BLaER1 treated with 17β-estradiol and CSF1 and Interleukin-3, amounts not matched to agents 10 nM and 100 nM (cell line): Measurements from ENCODE around the gene SPAG17.

Source experiments
- H3K27ac ChIP-seq, 11 experiments: shearing (Covaris generic); formaldehyde crosslinking; 2 replicates each; pipeline ENCODE4 v1.8.1; 2022
- H3K27me3 ChIP-seq, 11 experiments: shearing (Covaris generic); formaldehyde crosslinking; 2 replicates each; pipeline ENCODE4 v1.8.1; 2022
- H3K36me3 ChIP-seq, 11 experiments: shearing (Covaris generic); formaldehyde crosslinking; 2 replicates each; pipeline ENCODE4 v1.8.1; 2022
- H3K4me1 ChIP-seq, 10 experiments: shearing (Covaris generic); formaldehyde crosslinking; 2 replicates each; pipeline ENCODE4 v1.8.1; 2022
- H3K4me2 ChIP-seq, 11 experiments: shearing (Covaris generic); formaldehyde crosslinking; 2 replicates each; pipeline ENCODE4 v1.8.1; 2022
- H3K4me3 ChIP-seq, 10 experiments: shearing (Covaris generic); formaldehyde crosslinking; 2 replicates each; pipeline ENCODE4 v1.8.1; 2022
- H3K9ac ChIP-seq, 11 experiments: shearing (Covaris generic); formaldehyde crosslinking; 2 replicates each; pipeline ENCODE4 v1.8.1; 2022
- H3K9me3 ChIP-seq, 11 experiments: shearing (Covaris generic); formaldehyde crosslinking; replicated peaks in 1 of 11; 2 replicates each; pipeline ENCODE4 v1.8.1; 2022
- H4K20me1 ChIP-seq, 11 experiments: shearing (Covaris generic); formaldehyde crosslinking; 2 replicates each; pipeline ENCODE4 v1.8.1; 2022
- Cebpa-rat ChIP-seq, 11 experiments: shearing (Covaris generic); IDR thresholded peaks; 2 replicates each; pipeline ENCODE4 v1.8.1; 2022

The SPAG17 gene

GRCh38 chr1:117967477-117967876 is 217.6 kb downstream of the SPAG17 start:
- TF ChIP-seq Cebpa-rat (IDR thresholded peaks at IDR 0.05), result no peak
- no peaks in the 10 kb centered on the region for H3K4me1 ChIP-seq
- no peaks in the 10 kb centered on the region for H3K9me3 ChIP-seq
- H3K4me2 ChIP-seq, result no peak overlapping the region
- no peak overlapping the region for H3K4me3 ChIP-seq
- H3K27me3 ChIP-seq, result no peaks in the 10 kb centered on the region
- H4K20me1 ChIP-seq, result no peaks in the 10 kb centered on the region
- H3K27ac ChIP-seq, result no peak overlapping the region
- no peak overlapping the region for H3K9ac ChIP-seq
- H3K36me3 ChIP-seq, result peaks cover 4 to 32% (median 15%) of the 10 kb centered on the region in 11 experiments; a peak in 15 of 22 replicates

- Histone ChIP-seq H3K27ac (no peak overlapping the region), H3K36me3 (peaks cover 28 to 63% (median 45%) of the 10 kb centered on the region in 11 experiments), H3K4me3 (no peak overlapping the region), H3K4me1 (no peaks in the 10 kb centered on the region), H3K27me3 (no peaks in the 10 kb centered on the region), H3K9me3 (no peaks in the 10 kb centered on the region), H3K4me2 (no peak overlapping the region), H4K20me1 (no peaks in the 10 kb centered on the region), H3K9ac (no peak overlapping the region)
- no peak for TF ChIP-seq Cebpa-rat (IDR thresholded peaks at IDR 0.05)
Measured at GRCh38 chr1:117964290-117965038, 220.6 kb downstream of the SPAG17 start.

- Histone ChIP-seq H4K20me1 (0 out of 22 replicates have a peak, but pooled peaks cover 0 to 6% (median 0%) of the 10 kb centered on the region in 11 experiments), H3K4me1 (no peaks in the 10 kb centered on the region), H3K27ac (no peak overlapping the region), H3K36me3 (peaks cover 79 to 100% (median 94%) of the 10 kb centered on the region in 11 experiments), H3K4me2 (no peak overlapping the region), H3K27me3 (no peaks in the 10 kb centered on the region), H3K9ac (no peak overlapping the region), H3K9me3 (no peaks in the 10 kb centered on the region), H3K4me3 (no peak overlapping the region)
- no peak for TF ChIP-seq Cebpa-rat (IDR thresholded peaks at IDR 0.05)
Measured at GRCh38 chr1:117959364-117959763, 225.7 kb downstream of the SPAG17 start.

GRCh38 chr1:117952386-117952785 is 232.6 kb downstream of the SPAG17 start:
- H3K9ac ChIP-seq, result no peak overlapping the region
- H3K27ac ChIP-seq, result no peak overlapping the region
- H3K36me3 ChIP-seq, result peaks cover 94 to 100% (median 99%) of the 10 kb centered on the region in 11 experiments
- H4K20me1 ChIP-seq, result peaks cover 0 to 15% (median 0%) of the 10 kb centered on the region in 11 experiments; a peak in 2 of 22 replicates
- no peaks in the 10 kb centered on the region for H3K4me1 ChIP-seq
- TF ChIP-seq Cebpa-rat (IDR thresholded peaks at IDR 0.05), result no peak
- H3K4me3 ChIP-seq, result no peak overlapping the region
- H3K4me2 ChIP-seq, result no peak overlapping the region
- no peaks in the 10 kb centered on the region for H3K9me3 ChIP-seq
- no peaks in the 10 kb centered on the region for H3K27me3 ChIP-seq

- H3K4me1 ChIP-seq, result no peaks in the 10 kb centered on the region
- H3K36me3 ChIP-seq, result peaks cover 99 to 100% (median 100%) of the 10 kb centered on the region in 11 experiments
- H3K9ac ChIP-seq, result no peak overlapping the region
- peaks cover 0 to 32% (median 7%) of the 10 kb centered on the region in 11 experiments; a peak in 7 of 22 replicates for H4K20me1 ChIP-seq
- no peak overlapping the region for H3K4me2 ChIP-seq
- H3K27me3 ChIP-seq, result no peaks in the 10 kb centered on the region
- H3K9me3 ChIP-seq, result no peaks in the 10 kb centered on the region
- no peak overlapping the region for H3K4me3 ChIP-seq
- no peak for TF ChIP-seq Cebpa-rat (IDR thresholded peaks at IDR 0.05)
- no peak overlapping the region for H3K27ac ChIP-seq
Measured at GRCh38 chr1:117942293-117942692, 242.7 kb downstream of the SPAG17 start.

GRCh38 chr1:117933769-117934168 is 251.3 kb downstream of the SPAG17 start:
- no peaks in the 10 kb centered on the region for H3K9me3 ChIP-seq
- H3K4me2 ChIP-seq, result peak overlapping the region in 3 of 11 experiments; percentile 13 to 23 (median 19); a peak in 2 of 22 replicates
- peaks cover 37 to 70% (median 53%) of the 10 kb centered on the region in 11 experiments for H3K36me3 ChIP-seq

DNA sequence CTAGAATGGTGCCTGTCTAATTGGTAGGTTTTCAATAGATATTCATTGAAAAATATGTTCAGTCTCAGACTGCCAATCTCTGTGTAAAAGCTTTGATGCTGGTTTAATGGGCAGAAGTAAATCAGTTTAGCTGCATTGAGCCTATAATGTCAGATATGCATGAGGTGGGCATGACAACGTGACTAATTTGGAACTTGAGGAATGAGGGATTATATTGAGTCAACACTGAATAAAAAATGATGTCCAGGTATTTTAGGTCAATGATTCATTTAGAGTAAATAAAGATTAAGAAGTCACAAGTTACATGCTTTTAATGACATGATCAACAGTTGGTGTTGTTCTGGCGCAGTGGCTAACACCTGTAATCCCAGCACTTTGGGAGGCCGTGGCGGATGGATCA is 252.5 kb downstream of the SPAG17 start:
- H3K9me3 ChIP-seq, result no peaks in the 10 kb centered on the region
- no peak overlapping the region for H3K9ac ChIP-seq
- H4K20me1 ChIP-seq, result peaks cover 9 to 73% (median 52%) of the 10 kb centered on the region in 11 experiments; a peak in 19 of 22 replicates
- no peak for TF ChIP-seq Cebpa-rat (IDR thresholded peaks at IDR 0.05)
- no peak overlapping the region for H3K4me3 ChIP-seq
- no peak overlapping the region for H3K27ac ChIP-seq
- H3K27me3 ChIP-seq, result no peaks in the 10 kb centered on the region
- peak overlapping the region in 10 of 11 experiments; percentile 80 to 93 (median 90); a peak in 18 of 22 replicates for H3K4me2 ChIP-seq
- H3K4me1 ChIP-seq, result peaks cover 26 to 47% (median 38%) of the 10 kb centered on the region in 10 experiments
- peaks cover 25 to 58% (median 41%) of the 10 kb centered on the region in 11 experiments for H3K36me3 ChIP-seq

More at GRCh38 chr1:117933769-117934168, 251.3 kb downstream of the SPAG17 start:
- H3K27ac ChIP-seq, result no peak overlapping the region
- peaks cover 0 to 75% (median 46%) of the 10 kb centered on the region in 11 experiments; a peak in 18 of 22 replicates for H4K20me1 ChIP-seq
- no peaks in the 10 kb centered on the region for H3K27me3 ChIP-seq
- no peak for TF ChIP-seq Cebpa-rat (IDR thresholded peaks at IDR 0.05)
- H3K4me3 ChIP-seq, result no peak overlapping the region
- H3K9ac ChIP-seq, result no peak overlapping the region
- H3K4me1 ChIP-seq, result peaks cover 18 to 35% (median 28%) of the 10 kb centered on the region in 10 experiments

DNA sequence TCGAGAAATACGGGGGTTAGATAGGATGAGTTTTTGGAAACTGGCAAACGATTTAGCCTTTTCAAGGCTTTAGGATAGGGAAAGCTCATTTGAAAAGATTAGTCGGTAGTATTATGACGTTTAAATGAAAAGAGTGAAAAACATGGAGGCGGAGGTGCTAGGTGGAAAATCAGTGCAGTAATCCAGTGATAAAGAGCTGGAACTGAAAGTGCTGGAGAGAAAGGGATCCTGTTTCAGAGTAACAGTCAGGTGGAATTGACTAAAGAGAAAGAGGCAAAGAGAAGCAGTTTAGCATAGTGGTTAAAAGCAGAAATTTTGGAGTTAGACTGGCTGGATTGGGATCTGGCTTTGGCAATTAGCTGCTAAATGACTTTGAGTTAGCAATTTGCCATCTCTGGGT is 254.5 kb downstream of the SPAG17 start:
- peaks cover 19 to 76% (median 43%) of the 10 kb centered on the region in 11 experiments; a peak in 20 of 22 replicates for H4K20me1 ChIP-seq
- no peaks in the 10 kb centered on the region for H3K27me3 ChIP-seq
- H3K9ac ChIP-seq, result peak overlapping the region; percentile 72 to 87 (median 82)
- peak overlapping the region; percentile 29 to 83 (median 74); a peak in 19 of 22 replicates for H3K27ac ChIP-seq
- H3K4me3 ChIP-seq, result peak overlapping the region; percentile 82 to 97 (median 89)
- H3K4me2 ChIP-seq, result peak overlapping the region; percentile 80 to 96 (median 90)
- no peaks in the 10 kb centered on the region for H3K9me3 ChIP-seq
- H3K4me1 ChIP-seq, result peaks cover 26 to 52% (median 44%) of the 10 kb centered on the region in 10 experiments
- H3K36me3 ChIP-seq, result peaks cover 12 to 38% (median 27%) of the 10 kb centered on the region in 11 experiments
- TF ChIP-seq Cebpa-rat (IDR thresholded peaks at IDR 0.05), result no peak

GRCh38 chr1:117930173-117930447 is 254.9 kb downstream of the SPAG17 start:
- peaks cover 19 to 80% (median 43%) of the 10 kb centered on the region in 11 experiments; a peak in 20 of 22 replicates for H4K20me1 ChIP-seq
- H3K36me3 ChIP-seq, result peaks cover 12 to 35% (median 27%) of the 10 kb centered on the region in 11 experiments
- peak overlapping the region; percentile 80 to 96 (median 90) for H3K4me2 ChIP-seq
- no peaks in the 10 kb centered on the region for H3K27me3 ChIP-seq
- peak overlapping the region; percentile 29 to 83 (median 74); a peak in 21 of 22 replicates for H3K27ac ChIP-seq
- no peak for TF ChIP-seq Cebpa-rat (IDR thresholded peaks at IDR 0.05)
- no peaks in the 10 kb centered on the region for H3K9me3 ChIP-seq
- H3K4me3 ChIP-seq, result peak overlapping the region; percentile 82 to 97 (median 89)
- H3K9ac ChIP-seq, result peak overlapping the region; percentile 72 to 87 (median 82)
- peaks cover 26 to 56% (median 44%) of the 10 kb centered on the region in 10 experiments for H3K4me1 ChIP-seq
